GM12878 (cell line): Measurements from ENCODE around the gene COA5. TPM values are rescaled to one million over a fixed set of nuclear protein-coding genes. Genes with fewer than 3 reads are reported as not detected.
A peak's percentile ranks its signal among the peaks of the same experiment; 100 is the strongest.

Experiments used
- ATAC-seq: fragments of 200-7000 bp; cut with Tn5 transposase; 3 replicates; pipeline ENCODE4 v1.9.1; 2020; ENCODE audit warnings: mild to moderate bottlenecking, moderate library complexity
- BruUV-seq: library from RNA; stranded (reverse); fragments of 400-500 nt; replicated peaks from 2 replicates; lab custom pipeline; 2021; lab: Mats Ljungman, UMichigan
- CTCF ChIA-PET: fragments of 300-600 bp; sonication (Branson Sonifier 250); formaldehyde crosslinking; extraction: SDS; loops from one replicate; lab custom pipeline; 2021; ENCODE audit warnings: inconsistent platforms; lab: Yijun Ruan, JAX
- POLR2A ChIA-PET: fragments of 350-600 bp; formaldehyde crosslinking; extraction: SDS; loops from one replicate; lab custom pipeline; 2021; ENCODE audit warnings: inconsistent platforms; lab: Charles Lee
- RAD21 ChIA-PET: fragments of 300-600 bp; sonication (Branson Sonifier 250); formaldehyde crosslinking; loops from one replicate; lab custom pipeline; 2023; ENCODE audit warnings: antibody characterized with exemption; ENCODE audit not compliant: unreplicated experiment; lab: Charles Lee
- SMC1A ChIA-PET: fragments of 300-600 bp; sonication (Branson Sonifier 250); formaldehyde crosslinking; loops from one replicate; lab custom pipeline; 2023; ENCODE audit not compliant: unreplicated experiment, uncharacterized antibody; lab: Charles Lee
- DNase-seq: peaks from one replicate; pipeline ENCODE4 v3.0.0-alpha.2; 2011; ENCODE audit warnings: low read depth, low spot score
- FAIRE-seq: peaks from 3 replicates; lab custom pipeline; 2011; peaks lifted over from hg19 to GRCh38; lab: Jason Lieb, UNC
- H2AFZ ChIP-seq: 2 replicates; pipeline ENCODE4 v1.6.0; 2011; ENCODE audit warnings: low read depth, low read length, control low read depth; ENCODE audit not compliant: control insufficient read depth
- H3K27ac ChIP-seq: 2 replicates; pipeline ENCODE4 v1.5.1; 2011; ENCODE audit warnings: control low read depth; ENCODE audit not compliant: control insufficient read depth, insufficient read depth
- H3K27me3 ChIP-seq, 2 experiments: replicated peaks in 1 of 2; 2 replicates each; pipeline versions ENCODE4 v1.6.0 to v1.6.1; 2011; ENCODE audit warnings: low read length in 1 of 2; ENCODE audit not compliant: control insufficient read depth in 2 of 2, insufficient read depth in 2 of 2
- H3K36me3 ChIP-seq, 2 experiments: 2 replicates each; pipeline ENCODE4 v1.5.1; 2011; ENCODE audit warnings: low read length in 1 of 2; ENCODE audit not compliant: control insufficient read depth in 2 of 2, insufficient read depth in 2 of 2
- H3K4me1 ChIP-seq: 2 replicates; pipeline ENCODE4 v1.6.1; 2011; ENCODE audit warnings: mild to moderate bottlenecking, low read length, moderate library complexity, mixed read lengths; ENCODE audit not compliant: control insufficient read depth, insufficient read depth
- H3K4me2 ChIP-seq: 2 replicates; pipeline ENCODE4 v1.6.0; 2011; ENCODE audit warnings: control low read depth; ENCODE audit not compliant: control insufficient read depth, insufficient read depth
- H3K4me3 ChIP-seq: fragments of 200-600 bp; sonication (generic); 2 replicates; pipeline ENCODE4 v1.5.1; 2016
- H3K79me2 ChIP-seq: 2 replicates; pipeline ENCODE4 v1.6.0; 2011; ENCODE audit warnings: low read length; ENCODE audit not compliant: control insufficient read depth, insufficient read depth
- H3K9ac ChIP-seq: 2 replicates; pipeline ENCODE4 v1.8.0; 2011; ENCODE audit warnings: low read length, control low read depth, mixed read lengths; ENCODE audit not compliant: control insufficient read depth, insufficient read depth
- H3K9me3 ChIP-seq: replicated peaks from 3 replicates; pipeline ENCODE4 v1.5.1; 2011; ENCODE audit warnings: mild to moderate bottlenecking, low read length; ENCODE audit not compliant: control insufficient read depth, insufficient read depth
- H4K20me1 ChIP-seq: 2 replicates; pipeline ENCODE4 v1.6.0; 2011; ENCODE audit not compliant: control insufficient read depth, insufficient read depth
- ASH2L ChIP-seq: fragments of 300-600, 200-600 bp; sonication (generic); IDR thresholded peaks from 2 replicates; pipeline ENCODE4 v1.6.1; 2017; ENCODE audit warnings: low read depth, mild to moderate bottlenecking, borderline replicate concordance
- PML ChIP-seq: IDR thresholded peaks from 2 replicates; pipeline ENCODE4 v1.6.1; 2012; ENCODE audit warnings: low read length, inconsistent platforms
- POLR2AphosphoS2 ChIP-seq: IDR thresholded peaks from 2 replicates; pipeline ENCODE4 v1.6.1; 2011; ENCODE audit warnings: low read depth, mild to moderate bottlenecking, low read length, improper control_type of control experiment, moderate library complexity
- ZNF592 ChIP-seq: fragments of 450-650 bp; IDR thresholded peaks from 2 replicates; pipeline ENCODE4 v1.6.1; 2017; ENCODE audit warnings: mild to moderate bottlenecking, moderate library complexity
- WGBS: methylation state at CpG from one replicate; pipeline ENCODE4 v1.1.6; 2016; ENCODE audit warnings: low lambda C conversion rate; ENCODE audit not compliant: insufficient replicate concordance, insufficient coverage; ENCODE audit errors: missing lambda C conversion rate; 5-methylcytosine and 5-hydroxymethylcytosine counted together
- in situ Hi-C: fragments of 300-500 bp; cut with MboI; formaldehyde crosslinking; loops from 9 replicates; pipeline ENCODE4 v1.14.3; 2018; ENCODE audit warnings: mixed read lengths
- intact Hi-C: fragments of 100-400 bp; cut with micrococcal nuclease; formaldehyde crosslinking; loops from one replicate; pipeline ENCODE4 v1.14.2; 2022; ENCODE audit not compliant: unreplicated experiment
- polyA plus RNA-seq, 11 experiments: library from polyadenylated mRNA; depleted of rRNA in 4 of 11; unstranded in 6 of 11; stranded (reverse) in 5 of 11; fragments of >200 nt; fragmentation: Nextera tagmentation in 4 of 11; fragmentation: Illumina TruSeq in 1 of 11; extraction: Ambion mirVana in 4 of 11; extraction: Trizol in 1 of 11; gene quantifications; 1 replicate in 1 of 11; 2 replicates in 10 of 11; pipeline versions ENCODE4 v1.2.1 to v1.2.3, GENCODE V29; 2011 to 2016; ENCODE audit warnings: inconsistent platforms in 2 of 11, missing spikeins in 2 of 11, low read depth in 1 of 11
- total RNA-seq, 4 experiments: library from RNA; depleted of rRNA in 3 of 4; stranded (reverse); fragments of >200 nt in 3 of 4; fragmentation: Illumina TruSeq in 1 of 4; extraction: Trizol in 1 of 4; gene quantifications; 2 replicates each; pipeline versions ENCODE4 v1.2.1 to v1.2.3, GENCODE V29; 2013 to 2021
- TF ChIP-seq, protein P1 (sequence below), 3 experiments: IDR thresholded peaks in 2 of 3; conservative IDR thresholded peaks in 1 of 3; 2 replicates each; pipeline ENCODE4 v1.5.1; 2011; ENCODE audit warnings: low read depth in 3 of 3, low read length in 3 of 3, mild to moderate bottlenecking in 3 of 3, control low read depth in 2 of 3, moderate library complexity in 2 of 3, inconsistent platforms in 1 of 3, mixed read lengths in 1 of 3; ENCODE audit not compliant: control insufficient read depth in 2 of 3, insufficient read depth in 1 of 3; ENCODE audit errors: extremely low read depth in 1 of 3

COA5 gene
- total and polyA plus RNA-seq, 10 of the 15 experiments (the other 5 are each of a cell fraction or from before 2014, with no cell fraction given): 20.7 to 63.3 (median 37.9) TPM

DNA sequence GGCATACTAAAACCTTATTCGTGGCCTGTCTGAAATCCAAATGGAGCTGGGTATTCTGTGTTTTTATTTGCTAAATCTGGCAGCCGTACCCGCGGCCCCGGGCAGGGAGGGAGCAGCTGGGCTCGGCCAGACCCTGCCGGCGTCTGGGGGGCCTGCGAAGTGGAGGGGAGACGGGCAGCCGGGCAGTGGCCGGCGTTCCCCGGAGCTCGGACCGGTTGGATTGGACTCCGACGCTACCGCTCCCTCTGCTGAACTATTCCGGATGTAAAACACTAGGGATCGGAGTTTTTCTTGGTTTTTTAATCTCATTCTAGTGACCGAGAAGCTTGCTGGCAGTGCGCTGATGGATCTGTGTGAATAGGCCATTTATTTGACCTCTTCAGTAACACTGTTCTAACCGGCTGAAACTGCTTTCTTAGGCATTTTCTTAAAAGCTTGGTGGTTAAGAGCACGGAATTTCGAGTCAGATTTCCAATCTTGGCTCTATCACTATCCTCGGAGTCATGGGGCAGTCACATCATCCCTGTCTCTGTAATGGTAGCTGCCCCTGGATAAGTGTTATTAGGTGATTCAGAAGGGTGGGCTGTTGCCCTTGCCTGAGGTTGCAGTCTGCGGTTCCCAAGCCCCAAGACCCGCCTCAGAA is 771 bp upstream of the COA5 start:
- Histone ChIP-seq H3K79me2 (peaks cover 54% of the 10 kb centered on the region), H3K9ac (peak overlapping the region; percentile 93), H3K36me3 (peaks cover 4 to 21% of the 10 kb centered on the region in 2 experiments), H3K4me3 (peak overlapping the region; percentile 87), H3K27me3 (no peaks in the 10 kb centered on the region), H3K4me1 (peaks cover 9% of the 10 kb centered on the region), H4K20me1 (0 out of 2 replicates have a peak, but pooled peaks cover 3% of the 10 kb centered on the region), H3K4me2 (peak overlapping the region; percentile 99)
- ATAC-seq: peak; percentile 21
- TSS peak; percentile 62 for BruUV-seq
- intact Hi-C loops: loop anchor here (5.0 kb wide), 1 partner anchor 142 kb away; no protein-coding TSS in a partner anchor
- in situ Hi-C loops: no loop called here
- SMC1A ChIA-PET: interaction anchor here (0.7 to 1.3 kb wide), 3 partner anchors 13 to 40 kb away, joined by 3 to 4 read pairs (median 3); no protein-coding TSS in a partner anchor
- 3% methylated on average over 27 of the region's 29 CpGs for WGBS
- TF ChIP-seq PML: 0 out of 2 replicates have a peak, but pooled peaks have one; percentile 1
- TF ChIP-seq POLR2AphosphoS2: no peak
- TF ChIP-seq ASH2L: 0 out of 2 replicates have a peak, but pooled peaks have one; percentile 31
- TF ChIP-seq ZNF592: no peak
- TF ChIP-seq, protein P1, sequence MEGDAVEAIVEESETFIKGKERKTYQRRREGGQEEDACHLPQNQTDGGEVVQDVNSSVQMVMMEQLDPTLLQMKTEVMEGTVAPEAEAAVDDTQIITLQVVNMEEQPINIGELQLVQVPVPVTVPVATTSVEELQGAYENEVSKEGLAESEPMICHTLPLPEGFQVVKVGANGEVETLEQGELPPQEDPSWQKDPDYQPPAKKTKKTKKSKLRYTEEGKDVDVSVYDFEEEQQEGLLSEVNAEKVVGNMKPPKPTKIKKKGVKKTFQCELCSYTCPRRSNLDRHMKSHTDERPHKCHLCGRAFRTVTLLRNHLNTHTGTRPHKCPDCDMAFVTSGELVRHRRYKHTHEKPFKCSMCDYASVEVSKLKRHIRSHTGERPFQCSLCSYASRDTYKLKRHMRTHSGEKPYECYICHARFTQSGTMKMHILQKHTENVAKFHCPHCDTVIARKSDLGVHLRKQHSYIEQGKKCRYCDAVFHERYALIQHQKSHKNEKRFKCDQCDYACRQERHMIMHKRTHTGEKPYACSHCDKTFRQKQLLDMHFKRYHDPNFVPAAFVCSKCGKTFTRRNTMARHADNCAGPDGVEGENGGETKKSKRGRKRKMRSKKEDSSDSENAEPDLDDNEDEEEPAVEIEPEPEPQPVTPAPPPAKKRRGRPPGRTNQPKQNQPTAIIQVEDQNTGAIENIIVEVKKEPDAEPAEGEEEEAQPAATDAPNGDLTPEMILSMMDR (IDR thresholded peaks at IDR 0.05 in 2 of 3, conservative IDR thresholded peaks at IDR 0.05 in 1 of 3; ENCODE audit: control insufficient read depth in 2 of 3, extremely low read depth in 1 of 3, insufficient read depth in 1 of 3, low read depth in 3 of 3, low read length in 3 of 3): no peak
- TF ChIP-seq, all 136 proteins: peak for 2
- CTCF ChIA-PET: interaction anchor here (0.6 to 1.2 kb wide), 4 partner anchors 10 to 153 kb away, joined by 3 to 4 read pairs (median 4); no protein-coding TSS in a partner anchor
- FAIRE-seq (no peak), DNase-seq (no peak)
- peak overlapping the region; percentile 73 for H2AFZ ChIP-seq
- H3K27ac ChIP-seq: peak overlapping the region; percentile 84
- no peaks in the 10 kb centered on the region; the same call in 2 of the 3 replicates for H3K9me3 ChIP-seq
- POLR2A ChIA-PET: interaction anchor here (0.6 to 0.8 kb wide), 2 partner anchors 10 to 97 kb away, joined by 3 read pairs; no protein-coding TSS in a partner anchor
- RAD21 ChIA-PET: interaction anchor here (0.7 to 1.5 kb wide), 4 partner anchors 19 to 229 kb away, joined by 3 to 6 read pairs (median 4); no protein-coding TSS in a partner anchor
